ENCODE measurements around the gene RPS6KB2. TPM values are rescaled to one million over a fixed set of nuclear protein-coding genes. Genes with fewer than 3 reads are reported as not detected.

RPS6KB2 gene

Small RNAs within 50 kb of the gene (small RNA-seq; reads per million reads assigned to genes)
- not detected for gene RNU6-1238P (ENCODE audit: insufficient read depth)
